Measurements from ENCODE around the gene MYO5A. TPM values are rescaled to one million over a fixed set of nuclear protein-coding genes. Genes with fewer than 3 reads are reported as not detected.

MYO5A gene
- polyA plus RNA-seq, 1 of the 3 experiments (the other 2 are of a cell fraction): 11.0 TPM

DNA sequence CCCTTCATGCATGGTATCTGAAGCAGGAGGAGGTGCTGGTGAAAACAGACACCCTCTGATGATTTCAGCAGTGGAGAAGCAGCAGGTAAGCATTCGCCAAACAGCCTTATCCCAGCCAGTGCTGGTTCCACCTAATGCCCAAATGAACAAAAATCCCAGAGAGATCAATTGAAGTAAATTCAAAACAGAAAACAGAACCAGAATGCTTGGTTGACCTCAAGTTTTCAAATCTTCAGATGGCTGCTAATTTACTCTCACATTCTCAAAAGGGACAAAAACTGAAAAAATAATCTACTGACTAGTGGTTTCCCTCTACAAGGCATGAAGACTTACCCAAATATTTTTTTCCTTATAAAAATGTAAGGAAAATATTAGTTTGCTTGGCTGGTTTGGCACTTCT lies 146.0 kb downstream of the MYO5A start:
- Histone ChIP-seq H3K36me3 (replicated peaks in 1 of 2; ENCODE audit: control insufficient read depth in 1 of 2, insufficient read depth in 2 of 2, low read length in 1 of 2) (peaks cover 10 to 37% of the 10 kb centered on the region in 2 experiments), H3K27me3 (ENCODE audit: insufficient read depth) (no peaks in the 10 kb centered on the region), H3K4me1 (ENCODE audit: control insufficient read depth in 1 of 2, insufficient read depth in 2 of 2, low read depth in 1 of 2, low read length in 1 of 2) (no peaks in the 10 kb centered on the region), H3K4me2 (no peak overlapping the region), H3F3A (replicated peaks; ENCODE audit: insufficient read depth) (no peaks in the 10 kb centered on the region), H3K9me2 (no peaks in the 10 kb centered on the region), H3K4me3 (ENCODE audit: low read depth in 2 of 2, low read length in 1 of 2) (no peak overlapping the region), H4K20me1 (ENCODE audit: insufficient read depth) (no peaks in the 10 kb centered on the region), H2AFZ (ENCODE audit: low read depth) (no peak overlapping the region), H3K27ac (ENCODE audit: low read depth in 2 of 2, low read length in 1 of 2) (no peak overlapping the region), H3K9me3 (no peaks in the 10 kb centered on the region), H3K79me2 (ENCODE audit: insufficient read depth) (no peaks in the 10 kb centered on the region), H3K9ac (no peak overlapping the region)
- no peak for DNase-seq
- TF ChIP-seq TEAD4 (IDR thresholded peaks at IDR 0.05; ENCODE audit: borderline replicate concordance, insufficient read depth) (no peak), GATA2 (CRISPR knock-in tag; IDR thresholded peaks at IDR 0.05) (no peak), YY1 (IDR thresholded peaks at IDR 0.05; ENCODE audit: low read depth) (no peak), EZH2phosphoT487 (IDR thresholded peaks at IDR 0.05; ENCODE audit: borderline replicate concordance, low read depth) (no peak), TAF1 (IDR thresholded peaks at IDR 0.05; ENCODE audit: borderline replicate concordance, low read depth, low read length) (no peak), MEF2A (IDR thresholded peaks at IDR 0.05; ENCODE audit: borderline replicate concordance, low read depth) (no peak), EP300 (IDR thresholded peaks at IDR 0.05; ENCODE audit: borderline replicate concordance in 1 of 2, low read depth in 1 of 2, low read length in 1 of 2) (no peak)
- TF ChIP-seq, protein P1, sequence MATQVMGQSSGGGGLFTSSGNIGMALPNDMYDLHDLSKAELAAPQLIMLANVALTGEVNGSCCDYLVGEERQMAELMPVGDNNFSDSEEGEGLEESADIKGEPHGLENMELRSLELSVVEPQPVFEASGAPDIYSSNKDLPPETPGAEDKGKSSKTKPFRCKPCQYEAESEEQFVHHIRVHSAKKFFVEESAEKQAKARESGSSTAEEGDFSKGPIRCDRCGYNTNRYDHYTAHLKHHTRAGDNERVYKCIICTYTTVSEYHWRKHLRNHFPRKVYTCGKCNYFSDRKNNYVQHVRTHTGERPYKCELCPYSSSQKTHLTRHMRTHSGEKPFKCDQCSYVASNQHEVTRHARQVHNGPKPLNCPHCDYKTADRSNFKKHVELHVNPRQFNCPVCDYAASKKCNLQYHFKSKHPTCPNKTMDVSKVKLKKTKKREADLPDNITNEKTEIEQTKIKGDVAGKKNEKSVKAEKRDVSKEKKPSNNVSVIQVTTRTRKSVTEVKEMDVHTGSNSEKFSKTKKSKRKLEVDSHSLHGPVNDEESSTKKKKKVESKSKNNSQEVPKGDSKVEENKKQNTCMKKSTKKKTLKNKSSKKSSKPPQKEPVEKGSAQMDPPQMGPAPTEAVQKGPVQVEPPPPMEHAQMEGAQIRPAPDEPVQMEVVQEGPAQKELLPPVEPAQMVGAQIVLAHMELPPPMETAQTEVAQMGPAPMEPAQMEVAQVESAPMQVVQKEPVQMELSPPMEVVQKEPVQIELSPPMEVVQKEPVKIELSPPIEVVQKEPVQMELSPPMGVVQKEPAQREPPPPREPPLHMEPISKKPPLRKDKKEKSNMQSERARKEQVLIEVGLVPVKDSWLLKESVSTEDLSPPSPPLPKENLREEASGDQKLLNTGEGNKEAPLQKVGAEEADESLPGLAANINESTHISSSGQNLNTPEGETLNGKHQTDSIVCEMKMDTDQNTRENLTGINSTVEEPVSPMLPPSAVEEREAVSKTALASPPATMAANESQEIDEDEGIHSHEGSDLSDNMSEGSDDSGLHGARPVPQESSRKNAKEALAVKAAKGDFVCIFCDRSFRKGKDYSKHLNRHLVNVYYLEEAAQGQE (IDR thresholded peaks at IDR 0.05; ENCODE audit: low read depth, low read length): no peak
- POLR2A ChIA-PET: no interaction called here
- WGBS (ENCODE audit: low lambda C conversion rate): 100% methylated on average over 1 of the region's 1 CpG
- CTCF ChIA-PET: no interaction called here

DNA sequence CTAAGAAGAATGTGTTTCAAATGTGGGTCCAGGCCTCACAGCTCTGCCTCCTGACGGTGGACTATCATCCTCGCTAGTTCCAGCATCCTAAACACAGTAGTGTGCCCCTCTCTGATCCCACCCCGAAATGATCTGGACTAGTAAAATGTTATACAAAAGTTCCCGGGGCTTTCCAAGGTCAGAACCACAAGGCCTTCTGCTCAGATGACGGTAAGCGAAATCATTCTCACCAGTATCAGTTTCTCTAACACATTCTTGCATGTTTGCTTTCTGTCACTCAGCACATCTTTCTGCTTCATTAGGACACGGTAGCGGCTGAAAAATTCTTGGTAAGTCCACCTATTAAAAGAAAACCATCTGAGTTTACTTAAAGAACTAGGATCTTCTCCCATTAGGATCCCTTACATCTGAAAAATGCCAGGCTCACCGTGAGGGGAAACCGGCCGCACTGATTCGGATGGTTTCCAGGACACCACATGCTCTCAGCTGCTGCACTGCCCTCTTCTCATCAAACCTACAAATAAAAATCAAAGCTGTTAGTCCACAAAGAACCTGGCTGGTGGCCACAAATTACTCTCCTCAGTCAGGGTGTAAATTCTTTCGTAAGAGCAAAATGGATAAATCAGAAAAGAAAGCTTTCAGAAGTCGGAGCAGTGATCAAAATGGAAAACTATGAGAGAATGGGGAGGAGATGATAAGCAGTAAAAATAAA lies 149.1 kb downstream of the MYO5A start:
- WGBS (ENCODE audit: low lambda C conversion rate): 90% methylated on average over 14 of the region's 14 CpGs
- no peak overlapping the region for H3K4me3 ChIP-seq (ENCODE audit: low read depth in 2 of 2, low read length in 1 of 2)
- no peak overlapping the region for H3K9ac ChIP-seq
- H3K79me2 ChIP-seq (ENCODE audit: insufficient read depth): no peaks in the 10 kb centered on the region
- ChIA-PET CTCF (interaction anchor here (1.1 kb wide), 1 partner anchor 11 kb away, joined by 6 read pairs; no protein-coding TSS in a partner anchor), POLR2A (no interaction called here)
- H3K27me3 ChIP-seq (ENCODE audit: insufficient read depth): no peaks in the 10 kb centered on the region
- H3F3A ChIP-seq (replicated peaks; ENCODE audit: insufficient read depth): no peaks in the 10 kb centered on the region
- H4K20me1 ChIP-seq (ENCODE audit: insufficient read depth): no peaks in the 10 kb centered on the region
- no peaks in the 10 kb centered on the region for H3K9me3 ChIP-seq
- peaks cover 21 to 50% of the 10 kb centered on the region in 2 experiments for H3K36me3 ChIP-seq (replicated peaks in 1 of 2; ENCODE audit: control insufficient read depth in 1 of 2, insufficient read depth in 2 of 2, low read length in 1 of 2)
- no peak overlapping the region for H3K4me2 ChIP-seq
- no peaks in the 10 kb centered on the region for H3K4me1 ChIP-seq (ENCODE audit: control insufficient read depth in 1 of 2, insufficient read depth in 2 of 2, low read depth in 1 of 2, low read length in 1 of 2)
- DNase-seq: no peak
- no peak overlapping the region for H2AFZ ChIP-seq (ENCODE audit: low read depth)
- no peaks in the 10 kb centered on the region for H3K9me2 ChIP-seq
- H3K27ac ChIP-seq (ENCODE audit: low read depth in 2 of 2, low read length in 1 of 2): no peak overlapping the region
- TF ChIP-seq FOXJ3 (CRISPR knock-in tag; IDR thresholded peaks at IDR 0.05) (no peak), TEAD4 (IDR thresholded peaks at IDR 0.05; ENCODE audit: borderline replicate concordance, insufficient read depth) (no peak), FOSL2 (IDR thresholded peaks at IDR 0.05; ENCODE audit: borderline replicate concordance, low read depth) (no peak), MAX (IDR thresholded peaks at IDR 0.05; ENCODE audit: low read depth) (no peak), ZBTB33 (IDR thresholded peaks at IDR 0.05; ENCODE audit: borderline replicate concordance, low read depth) (no peak), TAF1 (IDR thresholded peaks at IDR 0.05; ENCODE audit: borderline replicate concordance, low read depth, low read length) (no peak), SIN3A (IDR thresholded peaks at IDR 0.05; ENCODE audit: borderline replicate concordance, low read depth, low read length) (no peak), RFX5 (IDR thresholded peaks at IDR 0.05; ENCODE audit: low read length) (no peak), TCF12 (IDR thresholded peaks at IDR 0.05) (no peak), EZH2phosphoT487 (IDR thresholded peaks at IDR 0.05; ENCODE audit: borderline replicate concordance, low read depth) (no peak), POLR2AphosphoS5 (IDR thresholded peaks at IDR 0.05; ENCODE audit: low read depth, low read length) (no peak)
- TF ChIP-seq, protein P1 (IDR thresholded peaks at IDR 0.05; ENCODE audit: low read depth, low read length): no peak

Measured in SK-N-SH (cell line).